Endothelial cell of umbilical vein (primary cell): ENCODE data around the gene CTBP2.

ENCODE experiments used
- CTCF ChIP-seq, 2 donors: IDR thresholded peaks; 1 replicate in 1 of 2; 2 replicates in 1 of 2; pipeline ENCODE4 v1.5.1; 2011; ENCODE audit warnings: low read length in 2 of 2, mild to moderate bottlenecking in 2 of 2, moderate library complexity in 2 of 2, control low read depth in 1 of 2, inconsistent platforms in 1 of 2, low read depth in 1 of 2; ENCODE audit not compliant: insufficient read depth in 1 of 2; ENCODE audit errors: extremely low read depth in 1 of 2
- POLR2A ChIP-seq: IDR thresholded peaks from 2 replicates; pipeline ENCODE4 v1.6.1; 2012; ENCODE audit warnings: low read depth, mild to moderate bottlenecking, control low read depth, low read length
- POLR2AphosphoS5 ChIP-seq: IDR thresholded peaks from 2 replicates; pipeline ENCODE4 v1.6.1; 2012; ENCODE audit warnings: low read depth, mild to moderate bottlenecking, control low read depth, low read length, moderate library complexity; ENCODE audit not compliant: insufficient read depth

GRCh38 chr10:125032474-125033020 lies 127.8 kb downstream of the CTBP2 start:
- TF ChIP-seq CTCF (IDR thresholded peaks at IDR 0.05; ENCODE audit: extremely low read depth in 1 of 2, insufficient read depth in 1 of 2, low read depth in 1 of 2, low read length in 2 of 2) (no peak), POLR2A (no peak), POLR2AphosphoS5 (no peak)
